ENCODE measurements around the gene RGL1.

DNA sequence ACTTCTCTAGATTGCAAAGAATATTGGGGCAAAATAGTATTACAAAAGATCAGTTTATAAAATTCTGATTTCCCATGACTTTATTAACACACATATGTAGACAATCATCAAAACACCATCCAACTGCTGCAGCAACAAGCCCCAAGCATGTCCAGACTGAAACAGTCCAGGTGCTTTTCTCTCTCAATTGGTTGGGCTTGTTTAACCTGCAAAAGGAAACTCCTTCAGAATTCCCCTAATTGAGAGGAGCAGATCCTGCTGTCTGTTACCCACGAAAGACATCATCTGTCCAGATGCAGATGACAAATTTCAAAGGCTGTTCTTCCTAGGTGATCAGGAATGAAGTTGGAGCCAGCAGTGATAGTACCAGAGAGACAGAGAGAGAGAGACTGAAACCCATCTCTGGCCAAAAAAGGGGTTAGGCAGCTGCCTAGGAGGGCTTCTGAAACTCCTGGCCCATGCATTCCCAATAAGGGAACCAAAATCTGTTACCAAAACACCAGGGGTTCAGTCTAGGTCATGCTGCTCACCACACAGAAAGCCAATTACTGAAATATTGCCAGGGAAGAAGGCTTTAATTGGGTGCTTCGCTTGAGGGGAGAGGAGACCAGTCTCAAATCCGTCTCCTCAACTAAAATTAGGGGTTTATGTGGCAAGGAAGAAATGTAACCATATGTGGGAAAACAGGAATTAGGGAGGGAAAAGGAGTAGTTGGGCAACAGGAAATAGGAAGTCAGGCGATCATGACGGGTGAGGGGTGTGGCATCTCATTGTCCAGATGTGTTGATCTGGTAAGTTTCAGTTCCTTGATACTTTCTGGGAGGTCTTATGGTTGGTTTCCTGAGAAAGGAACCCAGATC lies 34.7 kb upstream of the RGL1 start:
- TF ChIP-seq, protein P1, sequence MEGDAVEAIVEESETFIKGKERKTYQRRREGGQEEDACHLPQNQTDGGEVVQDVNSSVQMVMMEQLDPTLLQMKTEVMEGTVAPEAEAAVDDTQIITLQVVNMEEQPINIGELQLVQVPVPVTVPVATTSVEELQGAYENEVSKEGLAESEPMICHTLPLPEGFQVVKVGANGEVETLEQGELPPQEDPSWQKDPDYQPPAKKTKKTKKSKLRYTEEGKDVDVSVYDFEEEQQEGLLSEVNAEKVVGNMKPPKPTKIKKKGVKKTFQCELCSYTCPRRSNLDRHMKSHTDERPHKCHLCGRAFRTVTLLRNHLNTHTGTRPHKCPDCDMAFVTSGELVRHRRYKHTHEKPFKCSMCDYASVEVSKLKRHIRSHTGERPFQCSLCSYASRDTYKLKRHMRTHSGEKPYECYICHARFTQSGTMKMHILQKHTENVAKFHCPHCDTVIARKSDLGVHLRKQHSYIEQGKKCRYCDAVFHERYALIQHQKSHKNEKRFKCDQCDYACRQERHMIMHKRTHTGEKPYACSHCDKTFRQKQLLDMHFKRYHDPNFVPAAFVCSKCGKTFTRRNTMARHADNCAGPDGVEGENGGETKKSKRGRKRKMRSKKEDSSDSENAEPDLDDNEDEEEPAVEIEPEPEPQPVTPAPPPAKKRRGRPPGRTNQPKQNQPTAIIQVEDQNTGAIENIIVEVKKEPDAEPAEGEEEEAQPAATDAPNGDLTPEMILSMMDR (IDR thresholded peaks at IDR 0.05): no peak
- TF ChIP-seq POLR2A (IDR thresholded peaks at IDR 0.05): no peak

Measured in lower leg skin (tissue), 3 donors.